ENCODE data around the gene EXOC2.
"Not testable (repeated sequence)": the region's sequence is repeated elsewhere in the genome, so short reads cannot be mapped to it uniquely, and the experiment has no call there.

Gene EXOC2

GRCh38 chr6:570825-571224 lies 122.1 kb downstream of the EXOC2 start:
- no peak for DNase-seq (ENCODE audit: low spot score)
- TF ChIP-seq CTCF (IDR thresholded peaks at IDR 0.05): no peak
- H3K27ac ChIP-seq: no peak overlapping the region
- no peak overlapping the region for H3K4me3 ChIP-seq

DNA sequence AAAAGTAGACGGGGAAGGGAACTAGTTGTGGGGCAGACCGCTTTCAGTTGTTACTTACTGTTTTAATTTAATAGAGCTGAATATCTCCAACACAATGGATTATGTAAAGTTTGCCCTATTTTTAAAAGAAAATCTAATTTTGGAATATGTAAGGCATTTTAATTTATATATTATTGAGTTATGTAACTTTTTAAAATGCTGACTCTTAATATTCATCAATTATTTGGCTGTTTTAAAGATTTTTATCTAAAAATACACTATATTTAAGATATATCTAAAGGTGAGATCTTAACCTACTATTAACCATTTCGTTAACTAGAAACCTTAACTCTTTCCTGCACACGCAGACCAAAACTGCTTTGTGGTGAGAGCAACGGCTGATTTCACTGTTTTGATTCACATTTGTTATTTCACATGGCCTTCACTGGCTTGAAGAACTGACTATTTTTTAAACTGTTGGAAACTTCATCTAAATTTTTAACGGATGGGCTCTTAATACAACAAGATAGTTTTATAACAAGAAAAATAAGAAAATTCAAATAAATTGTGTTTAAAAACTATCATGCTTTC lies 123.9 kb downstream of the EXOC2 start:
- Histone ChIP-seq H3K4me3 (no peak overlapping the region), H3K27ac (no peak overlapping the region)
- TF ChIP-seq CTCF (IDR thresholded peaks at IDR 0.05): no peak
- no peak for DNase-seq (ENCODE audit: low spot score)

DNA sequence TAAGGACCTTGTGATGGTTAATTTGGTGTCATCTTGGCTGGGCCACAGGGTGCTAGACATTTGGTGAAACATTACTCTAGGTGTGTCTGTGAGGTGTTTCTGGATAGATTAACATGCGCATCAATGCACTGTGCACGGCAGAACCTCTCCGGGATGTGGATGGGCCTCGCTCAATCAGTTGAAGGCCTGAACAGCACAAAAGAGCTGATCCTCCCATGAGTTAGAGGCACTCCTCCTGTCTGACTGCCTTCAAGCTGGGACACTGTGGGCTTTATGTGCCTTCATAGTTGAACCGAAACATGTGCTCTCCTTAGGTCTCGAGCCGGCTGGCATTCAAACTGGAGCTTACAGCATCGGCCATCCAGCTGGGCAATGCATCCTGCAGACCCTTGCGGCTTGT lies 124.9 kb downstream of the EXOC2 start:
- DNase-seq (ENCODE audit: low spot score): no peak
- H3K27ac ChIP-seq: no peak overlapping the region
- H3K4me3 ChIP-seq: no peak overlapping the region
- no peak for TF ChIP-seq CTCF (IDR thresholded peaks at IDR 0.05)

GRCh38 chr6:563863-564262 lies 129.1 kb downstream of the EXOC2 start:
- no peak for DNase-seq (ENCODE audit: low spot score)
- H3K27ac ChIP-seq: no peak overlapping the region
- no peak overlapping the region for H3K4me3 ChIP-seq
- no peak for TF ChIP-seq CTCF (IDR thresholded peaks at IDR 0.05)

DNA sequence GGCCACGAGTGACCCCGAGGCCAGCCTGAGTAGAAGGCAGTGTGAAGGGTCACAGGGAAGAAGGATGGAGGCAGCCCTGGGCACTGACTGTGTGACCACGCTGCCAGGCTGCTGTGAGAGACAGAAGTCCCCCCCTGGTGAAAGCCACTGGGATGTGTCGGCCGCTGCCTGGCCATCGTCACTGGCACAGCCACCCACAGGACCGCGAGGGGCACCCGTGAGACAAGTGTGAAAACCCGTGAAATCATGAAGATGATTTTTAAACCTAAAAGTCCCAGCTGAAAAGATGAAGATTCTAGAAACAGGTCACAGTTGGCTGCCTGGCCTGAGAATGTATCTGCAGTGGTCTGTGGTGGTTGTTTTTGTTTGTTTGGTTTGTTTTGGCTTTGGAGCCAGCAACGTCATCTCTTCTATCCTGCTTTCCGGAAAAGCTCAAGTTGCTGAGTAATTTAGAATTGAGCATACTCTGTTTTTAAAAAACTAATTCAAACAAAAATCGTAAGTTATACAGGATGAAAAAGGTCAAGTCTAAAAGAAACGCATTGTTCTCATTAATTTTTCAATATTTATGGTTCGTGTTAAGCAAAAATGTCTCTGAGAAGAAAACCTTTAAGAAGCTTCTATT lies 130.8 kb downstream of the EXOC2 start:
- Histone ChIP-seq H3K27ac (no peak overlapping the region), H3K4me3 (no peak overlapping the region)
- DNase-seq (ENCODE audit: low spot score): no peak
- TF ChIP-seq CTCF (IDR thresholded peaks at IDR 0.05): no peak

GRCh38 chr6:561335-561734 lies 131.6 kb downstream of the EXOC2 start:
- H3K27ac ChIP-seq; H3K4me3 ChIP-seq; DNase-seq (ENCODE audit: low spot score): not testable (repeated sequence)

DNA sequence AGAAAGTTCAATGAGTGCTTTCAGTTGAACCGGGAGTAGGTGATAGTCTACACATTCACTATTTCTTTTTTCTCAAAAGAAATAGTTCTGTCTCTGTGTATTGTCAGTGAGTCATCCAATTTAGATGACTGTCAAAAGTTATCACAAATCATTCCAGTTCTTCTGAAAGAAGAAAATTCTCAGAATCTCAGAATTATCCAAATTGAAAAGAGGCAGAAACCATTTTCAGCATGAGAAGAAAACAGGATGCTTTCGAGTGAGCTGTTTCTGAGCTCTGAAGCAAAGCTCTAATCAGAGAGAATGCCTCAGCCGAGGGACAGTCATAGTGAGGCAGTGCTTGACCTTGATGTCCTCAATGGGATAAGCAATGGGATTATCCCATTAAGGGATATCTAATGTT lies 134.0 kb downstream of the EXOC2 start:
- no peak overlapping the region for H3K4me3 ChIP-seq
- no peak for TF ChIP-seq CTCF (IDR thresholded peaks at IDR 0.05)
- H3K27ac ChIP-seq: no peak overlapping the region
- DNase-seq (ENCODE audit: low spot score): no peak
